BJ (cell line): Measurements from ENCODE around the gene AAGAB. TPM values are rescaled to one million over a fixed set of nuclear protein-coding genes. Genes with fewer than 3 reads are reported as not detected.

ENCODE experiments used
- CTCF ChIA-PET: fragments of 350-600 bp; formaldehyde crosslinking; extraction: SDS; loops from one replicate; lab custom pipeline; 2021; ENCODE audit warnings: antibody characterized with exemption, inconsistent platforms; lab: Yijun Ruan, JAX
- POLR2A ChIA-PET: fragments of 300-600 bp; sonication (Branson Sonifier 250); formaldehyde crosslinking; extraction: SDS; loops from one replicate; lab custom pipeline; 2021; ENCODE audit warnings: antibody characterized with exemption; lab: Charles Lee
- DNase-seq: peaks from one replicate; pipeline ENCODE4 v3.0.0-alpha.2; 2011; ENCODE audit warnings: low read depth
- H3K27me3 ChIP-seq: 2 replicates; pipeline ENCODE4 v1.6.0; 2011; ENCODE audit warnings: low read length; ENCODE audit not compliant: control insufficient read depth, insufficient read depth
- H3K36me3 ChIP-seq: 2 replicates; pipeline ENCODE4 v1.5.1; 2011; ENCODE audit warnings: low read length; ENCODE audit not compliant: control insufficient read depth, insufficient read depth
- H3K4me3 ChIP-seq: 2 replicates; pipeline ENCODE4 v1.5.1; 2011; ENCODE audit warnings: low read depth, mild to moderate bottlenecking, control low read depth, low read length
- polyA plus RNA-seq: library from polyadenylated mRNA; depleted of rRNA; stranded (reverse); fragments of >200 nt; gene quantifications from 2 replicates; pipeline ENCODE4 v1.2.3, GENCODE V29; 2011
- TF ChIP-seq, protein P1 (sequence below): IDR thresholded peaks from 2 replicates; pipeline ENCODE4 v1.5.1; 2011; ENCODE audit warnings: low read depth, mild to moderate bottlenecking, control low read depth, inconsistent platforms, low read length, moderate library complexity; ENCODE audit not compliant: insufficient read depth

AAGAB gene
- polyA plus RNA-seq, 1 experiment = 28.4 TPM

DNA sequence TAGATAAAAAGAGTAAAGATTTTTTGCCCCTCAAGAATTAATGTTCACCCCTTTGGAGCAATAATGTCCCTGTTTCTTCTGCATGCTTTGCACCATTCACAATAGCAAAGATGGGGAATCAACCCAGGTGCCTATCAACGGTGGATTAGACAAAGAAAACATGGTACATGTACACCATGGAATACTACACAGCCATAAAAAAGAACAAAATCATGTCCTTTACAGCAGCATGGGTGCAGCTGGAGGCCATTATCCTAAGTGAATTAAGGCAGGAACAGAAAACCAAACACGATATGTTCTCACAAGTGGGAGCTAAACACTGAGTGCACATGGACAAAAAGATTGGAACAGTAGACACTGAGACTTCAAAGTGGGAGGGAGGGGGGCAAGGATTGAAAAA lies 35.2 kb downstream of the AAGAB start:
- Histone ChIP-seq H3K27me3 (no peaks in the 10 kb centered on the region), H3K4me3 (no peak overlapping the region), H3K36me3 (no peaks in the 10 kb centered on the region)
- no peak for DNase-seq
- TF ChIP-seq, protein P1, sequence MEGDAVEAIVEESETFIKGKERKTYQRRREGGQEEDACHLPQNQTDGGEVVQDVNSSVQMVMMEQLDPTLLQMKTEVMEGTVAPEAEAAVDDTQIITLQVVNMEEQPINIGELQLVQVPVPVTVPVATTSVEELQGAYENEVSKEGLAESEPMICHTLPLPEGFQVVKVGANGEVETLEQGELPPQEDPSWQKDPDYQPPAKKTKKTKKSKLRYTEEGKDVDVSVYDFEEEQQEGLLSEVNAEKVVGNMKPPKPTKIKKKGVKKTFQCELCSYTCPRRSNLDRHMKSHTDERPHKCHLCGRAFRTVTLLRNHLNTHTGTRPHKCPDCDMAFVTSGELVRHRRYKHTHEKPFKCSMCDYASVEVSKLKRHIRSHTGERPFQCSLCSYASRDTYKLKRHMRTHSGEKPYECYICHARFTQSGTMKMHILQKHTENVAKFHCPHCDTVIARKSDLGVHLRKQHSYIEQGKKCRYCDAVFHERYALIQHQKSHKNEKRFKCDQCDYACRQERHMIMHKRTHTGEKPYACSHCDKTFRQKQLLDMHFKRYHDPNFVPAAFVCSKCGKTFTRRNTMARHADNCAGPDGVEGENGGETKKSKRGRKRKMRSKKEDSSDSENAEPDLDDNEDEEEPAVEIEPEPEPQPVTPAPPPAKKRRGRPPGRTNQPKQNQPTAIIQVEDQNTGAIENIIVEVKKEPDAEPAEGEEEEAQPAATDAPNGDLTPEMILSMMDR = no peak
- POLR2A ChIA-PET = no interaction called here
- CTCF ChIA-PET = no interaction called here

DNA sequence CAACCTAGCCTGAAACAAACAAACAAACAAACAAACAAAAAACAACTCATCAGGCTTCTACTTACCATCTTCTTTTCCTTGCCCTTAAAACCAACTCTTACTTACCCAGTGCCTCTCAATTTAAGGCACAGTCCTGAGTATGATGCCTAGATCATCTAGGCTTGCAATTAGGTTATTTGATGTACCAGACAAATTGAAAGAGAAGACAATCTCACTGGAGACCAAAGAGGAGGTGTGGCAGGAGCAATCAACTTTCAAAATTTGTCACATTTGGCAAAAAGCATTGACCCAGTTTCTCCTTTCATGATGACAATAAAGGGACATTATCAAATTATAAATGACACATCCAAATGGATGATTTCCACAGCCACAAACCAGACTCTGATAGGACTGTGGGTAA lies 36.0 kb downstream of the AAGAB start:
- no peaks in the 10 kb centered on the region for H3K27me3 ChIP-seq
- POLR2A ChIA-PET = no interaction called here
- H3K4me3 ChIP-seq = no peak overlapping the region
- no peak for DNase-seq
- CTCF ChIA-PET = no interaction called here
- TF ChIP-seq, protein P1 = no peak
- H3K36me3 ChIP-seq = no peaks in the 10 kb centered on the region

DNA sequence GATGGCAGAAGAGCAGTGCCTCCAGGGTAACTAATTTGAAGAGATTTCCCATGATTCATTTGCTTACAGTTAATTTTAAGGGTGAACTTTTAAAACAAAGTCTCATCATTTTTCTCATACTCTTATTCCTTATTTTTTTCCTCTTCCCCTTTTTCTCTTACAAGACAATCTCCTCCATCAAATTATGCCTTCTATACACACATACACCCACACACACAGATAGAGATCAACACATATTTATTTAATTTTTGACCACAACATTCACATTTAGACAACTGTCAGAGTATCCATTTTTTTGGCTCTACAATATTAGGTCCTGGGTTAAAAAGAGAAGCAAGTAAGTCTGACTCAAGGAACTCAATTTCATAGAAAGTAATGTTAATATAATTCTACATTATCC lies 37.6 kb downstream of the AAGAB start:
- H3K36me3 ChIP-seq = no peaks in the 10 kb centered on the region
- TF ChIP-seq, protein P1 = no peak
- ChIA-PET POLR2A (no interaction called here), CTCF (no interaction called here)
- H3K4me3 ChIP-seq = no peak overlapping the region
- no peaks in the 10 kb centered on the region for H3K27me3 ChIP-seq
- DNase-seq = no peak

DNA sequence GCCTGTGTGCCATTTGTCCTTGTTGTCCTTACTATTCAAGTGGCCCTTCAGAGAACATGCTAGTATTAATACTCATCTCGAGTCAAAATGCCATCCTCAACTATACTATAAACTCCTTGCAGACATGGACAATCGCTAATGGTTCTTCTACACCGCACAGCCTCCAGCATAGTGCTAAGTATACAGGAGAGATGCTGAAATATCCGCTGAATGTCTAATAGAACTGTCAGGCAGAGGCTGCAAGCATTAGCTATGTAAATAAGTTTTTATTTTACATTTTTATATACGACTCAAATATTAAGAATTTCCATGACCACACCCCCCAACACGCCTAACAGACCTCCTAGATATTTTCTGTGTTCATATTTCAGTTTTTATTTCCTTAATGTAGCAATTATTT lies 39.4 kb downstream of the AAGAB start:
- POLR2A ChIA-PET = no interaction called here
- no peak for DNase-seq
- Histone ChIP-seq H3K36me3 (no peaks in the 10 kb centered on the region), H3K27me3 (no peaks in the 10 kb centered on the region), H3K4me3 (no peak overlapping the region)
- TF ChIP-seq, protein P1 = no peak
- CTCF ChIA-PET = no interaction called here

DNA sequence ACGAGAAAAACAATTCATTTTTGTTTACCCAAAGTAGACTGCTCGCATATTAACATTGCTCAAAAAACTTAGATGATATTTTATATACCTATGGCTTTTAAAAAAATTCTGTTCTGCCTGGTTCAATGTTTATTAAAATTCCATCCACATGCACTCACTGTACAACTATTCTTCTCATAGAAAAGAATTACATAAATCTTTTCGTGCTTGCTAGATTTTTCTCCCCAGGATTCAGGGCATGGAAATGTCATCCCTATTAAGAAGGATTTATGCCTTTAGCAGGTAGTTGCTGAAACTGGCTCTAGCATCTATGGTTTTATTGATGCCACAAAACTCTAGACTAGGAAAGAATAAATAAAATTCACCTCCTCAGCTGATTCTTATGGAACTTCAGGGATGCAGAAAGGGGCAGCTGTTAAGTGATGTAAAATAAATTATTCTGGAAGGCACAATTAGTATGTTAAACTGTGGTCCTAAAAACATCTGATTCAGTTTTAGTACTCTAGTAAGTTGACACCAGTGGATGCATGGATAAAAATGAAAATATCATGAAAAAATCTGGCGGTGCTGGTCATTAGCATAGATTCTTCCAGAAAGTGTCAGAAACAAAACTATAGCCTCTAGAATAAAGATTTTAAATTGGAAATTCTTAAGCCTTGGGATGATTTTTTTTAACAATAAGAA lies 41.6 kb downstream of the AAGAB start:
- Histone ChIP-seq H3K27me3 (no peaks in the 10 kb centered on the region), H3K4me3 (no peak overlapping the region), H3K36me3 (no peaks in the 10 kb centered on the region)
- CTCF ChIA-PET = no interaction called here
- no peak for DNase-seq
- TF ChIP-seq, protein P1 = no peak
- POLR2A ChIA-PET = no interaction called here
